ENCODE data around the gene ETS1. TPM values are rescaled to one million over a fixed set of nuclear protein-coding genes. Genes with fewer than 3 reads are reported as not detected.

Gene ETS1
- total and polyA plus RNA-seq, 2 experiments from 2014 or later: 6.7 to 21.8 TPM

GRCh38 chr11:128465946-128466705 is 121.2 kb downstream of the ETS1 start:
- Histone ChIP-seq H3K4me1 (ENCODE audit: insufficient read depth) (peaks cover 27% of the 10 kb centered on the region), H3K36me3 (replicated peaks; ENCODE audit: insufficient read depth, low read depth) (no peaks in the 10 kb centered on the region), H3K4me2 (no peak overlapping the region), H2AFZ (no peak overlapping the region), H4K20me1 (ENCODE audit: insufficient read depth, poor library complexity, severe bottlenecking) (no peaks in the 10 kb centered on the region), H3K27ac (no peak overlapping the region), H3K9me2 (replicated peaks; ENCODE audit: insufficient read depth) (no peaks in the 10 kb centered on the region), H3K9me3 (ENCODE audit: low read depth) (no peaks in the 10 kb centered on the region), H3K79me2 (peaks cover 8% of the 10 kb centered on the region), H3K4me3 (no peak overlapping the region), H3K27me3 (no peaks in the 10 kb centered on the region)
- no peak for DNase-seq (ENCODE audit: low spot score)
- TF ChIP-seq EZH2 (IDR thresholded peaks at IDR 0.05; ENCODE audit: borderline replicate concordance): no peak
- no peak for TF ChIP-seq CTCF (IDR thresholded peaks at IDR 0.05; ENCODE audit: poor library complexity)
- 97% methylated on average over 15 of the region's 15 CpGs for WGBS (ENCODE audit: low lambda C conversion rate, missing lambda C conversion rate)

- Histone ChIP-seq H3K27me3 (no peaks in the 10 kb centered on the region), H3K79me2 (peaks cover 8% of the 10 kb centered on the region), H3K4me2 (no peak overlapping the region), H3K4me1 (ENCODE audit: insufficient read depth) (peaks cover 27% of the 10 kb centered on the region), H3K9me3 (ENCODE audit: low read depth) (no peaks in the 10 kb centered on the region), H2AFZ (no peak overlapping the region), H3K27ac (no peak overlapping the region), H4K20me1 (ENCODE audit: insufficient read depth, poor library complexity, severe bottlenecking) (no peaks in the 10 kb centered on the region), H3K9me2 (replicated peaks; ENCODE audit: insufficient read depth) (no peaks in the 10 kb centered on the region), H3K36me3 (replicated peaks; ENCODE audit: insufficient read depth, low read depth) (no peaks in the 10 kb centered on the region), H3K4me3 (no peak overlapping the region)
- WGBS (ENCODE audit: low lambda C conversion rate, missing lambda C conversion rate): 95% methylated on average over 9 of the region's 9 CpGs
- TF ChIP-seq CTCF (IDR thresholded peaks at IDR 0.05; ENCODE audit: poor library complexity) (no peak), EZH2phosphoT487 (IDR thresholded peaks at IDR 0.05; ENCODE audit: low read depth, severe bottlenecking, unreplicated experiment) (no peak), EZH2 (IDR thresholded peaks at IDR 0.05; ENCODE audit: borderline replicate concordance) (no peak)
- DNase-seq (ENCODE audit: low spot score): no peak
Measured at GRCh38 chr11:128465531-128465930, 121.8 kb downstream of the ETS1 start.

GRCh38 chr11:128464878-128465450 is 122.4 kb downstream of the ETS1 start:
- H3K4me2 ChIP-seq: no peak overlapping the region
- H3K79me2 ChIP-seq: peaks cover 8% of the 10 kb centered on the region
- no peak overlapping the region for H2AFZ ChIP-seq
- peaks cover 27% of the 10 kb centered on the region for H3K4me1 ChIP-seq (ENCODE audit: insufficient read depth)
- H3K9me2 ChIP-seq (replicated peaks; ENCODE audit: insufficient read depth): no peaks in the 10 kb centered on the region
- H3K4me3 ChIP-seq: no peak overlapping the region
- H3K27ac ChIP-seq: no peak overlapping the region
- H3K9me3 ChIP-seq (ENCODE audit: low read depth): no peaks in the 10 kb centered on the region
- H4K20me1 ChIP-seq (ENCODE audit: insufficient read depth, poor library complexity, severe bottlenecking): no peaks in the 10 kb centered on the region
- no peaks in the 10 kb centered on the region for H3K36me3 ChIP-seq (replicated peaks; ENCODE audit: insufficient read depth, low read depth)
- TF ChIP-seq EZH2phosphoT487 (IDR thresholded peaks at IDR 0.05; ENCODE audit: low read depth, severe bottlenecking, unreplicated experiment): no peak
- TF ChIP-seq EZH2 (IDR thresholded peaks at IDR 0.05; ENCODE audit: borderline replicate concordance): no peak
- TF ChIP-seq CTCF (IDR thresholded peaks at IDR 0.05; ENCODE audit: poor library complexity): no peak
- no peaks in the 10 kb centered on the region for H3K27me3 ChIP-seq
- WGBS (ENCODE audit: low lambda C conversion rate, missing lambda C conversion rate): 79% methylated on average over 10 of the region's 10 CpGs
- DNase-seq (ENCODE audit: low spot score): no peak
